Ramos (cell line): ENCODE measurements around the gene ZKSCAN3.
"Not testable (repeated sequence)": the region's sequence is repeated elsewhere in the genome, so short reads cannot be mapped to it uniquely, and the experiment has no call there.

Experiments
- in situ Hi-C: fragments of 300-500 bp; cut with MboI; formaldehyde crosslinking; loops from one replicate; pipeline ENCODE4 v1.14.3; 2022; ENCODE audit warnings: low sequenced_read_pairs; ENCODE audit not compliant: unreplicated experiment

The ZKSCAN3 gene

DNA sequence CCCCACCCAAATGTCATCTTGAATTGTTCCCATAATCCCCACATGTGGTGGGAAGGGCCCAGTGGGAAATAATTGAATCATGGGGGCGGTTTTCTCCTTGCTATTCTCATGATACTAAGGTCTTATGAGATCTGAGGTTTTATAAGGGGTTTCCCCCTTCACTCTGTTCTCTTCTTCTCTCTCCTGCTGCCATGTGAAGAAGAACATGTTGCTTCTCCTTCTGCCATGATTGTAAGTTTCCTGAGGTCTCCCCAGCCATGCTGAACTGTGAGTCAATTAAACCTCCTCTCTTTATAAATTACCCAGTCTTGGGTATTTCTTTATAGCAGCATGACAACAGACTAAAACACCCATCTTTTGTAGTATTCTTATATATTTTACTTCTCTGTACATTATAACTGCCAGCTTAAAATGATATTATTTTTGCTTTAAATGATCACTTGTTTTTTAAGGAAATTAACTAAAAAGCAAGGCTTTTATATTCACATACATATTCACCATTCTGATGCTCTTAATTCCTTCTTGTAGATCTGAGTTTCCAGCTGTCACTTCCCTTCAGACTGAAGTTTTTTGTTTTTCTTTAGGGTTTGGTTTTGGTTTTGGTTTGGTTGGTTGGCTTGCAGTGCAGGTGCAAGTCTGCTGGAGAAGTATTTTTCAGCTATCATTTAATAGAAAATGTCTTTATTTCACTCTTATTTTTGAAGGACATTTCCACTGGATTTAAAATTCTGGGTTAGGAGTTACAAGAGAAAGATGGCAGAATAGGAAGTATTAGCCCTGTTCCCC lies 9.2 kb upstream of the ZKSCAN3 start:
- in situ Hi-C loops, result no loop called here

DNA sequence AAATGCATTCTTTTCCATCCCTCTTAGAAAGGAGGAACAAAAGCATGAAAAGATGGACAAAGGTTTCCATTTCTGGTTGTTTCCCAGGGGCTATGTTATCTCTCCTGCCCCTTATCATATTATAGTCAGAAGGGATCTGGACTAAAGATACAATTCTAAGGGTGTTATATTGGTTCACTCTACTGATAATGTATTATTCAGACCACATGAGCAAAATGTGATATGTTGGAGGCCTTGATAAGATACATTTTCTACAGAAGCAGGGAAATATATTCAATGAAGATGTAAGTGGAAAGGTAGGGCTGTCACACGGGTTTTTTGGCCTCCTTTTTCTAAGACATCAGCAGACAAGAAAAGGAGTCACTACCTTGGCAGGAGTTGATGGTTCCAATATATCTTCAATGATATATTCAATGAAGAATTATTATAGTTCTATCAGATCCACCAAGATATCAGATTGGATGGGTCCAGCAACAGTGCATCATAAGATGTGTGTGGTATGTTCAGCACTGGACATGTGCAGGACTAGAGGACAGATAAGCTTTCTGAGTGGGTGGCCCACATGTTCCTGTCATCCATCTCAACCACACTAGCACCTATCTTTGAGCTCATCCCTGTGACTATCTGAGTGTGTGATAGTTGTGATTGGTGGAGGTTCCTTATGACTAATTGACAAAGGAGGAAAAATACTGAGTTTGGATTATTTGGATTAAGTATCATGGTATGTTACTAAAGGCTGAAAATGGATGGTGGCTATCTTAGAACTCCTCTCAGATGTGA lies 5.7 kb upstream of the ZKSCAN3 start:
- in situ Hi-C loops, result no loop called here

DNA sequence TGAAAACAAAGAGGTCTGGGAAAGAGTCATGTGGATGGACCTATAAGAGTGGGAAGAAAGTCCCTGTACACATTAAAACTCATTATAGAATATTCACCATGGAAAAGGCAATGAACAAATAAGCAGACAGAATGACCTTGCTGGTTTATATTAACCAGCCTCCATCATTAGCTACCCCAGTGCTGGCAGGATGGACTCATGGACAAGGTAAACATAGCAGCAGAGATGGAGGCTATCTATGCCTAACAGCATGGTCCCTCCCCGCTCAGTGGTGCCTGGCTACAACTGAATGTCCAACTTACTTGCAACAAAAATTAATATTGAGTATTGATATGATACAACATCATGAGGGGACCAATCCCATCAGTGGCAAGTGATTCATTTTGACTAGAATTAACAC lies 4.5 kb upstream of the ZKSCAN3 start:
- in situ Hi-C loops, result no loop called here

DNA sequence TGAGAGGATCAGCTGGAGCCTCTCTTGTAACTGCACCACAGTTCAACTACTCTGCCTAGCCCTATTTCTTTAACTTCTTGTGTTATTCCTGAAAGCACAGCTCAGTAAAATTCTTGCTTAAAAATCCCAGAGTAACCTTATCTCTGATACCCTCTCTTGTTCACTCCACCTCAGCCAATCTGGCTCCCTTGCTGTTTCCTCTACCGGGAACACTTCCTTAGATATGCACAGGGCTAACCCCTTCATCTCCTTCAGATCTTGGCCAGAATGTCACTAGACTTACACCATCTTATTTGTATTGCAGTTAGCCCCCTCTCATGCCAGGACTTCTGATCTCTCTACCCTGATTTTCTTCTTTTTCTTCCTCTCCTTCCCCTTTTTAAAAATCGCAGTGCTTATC lies 2.6 kb upstream of the ZKSCAN3 start:
- in situ Hi-C loops, result no loop called here

DNA sequence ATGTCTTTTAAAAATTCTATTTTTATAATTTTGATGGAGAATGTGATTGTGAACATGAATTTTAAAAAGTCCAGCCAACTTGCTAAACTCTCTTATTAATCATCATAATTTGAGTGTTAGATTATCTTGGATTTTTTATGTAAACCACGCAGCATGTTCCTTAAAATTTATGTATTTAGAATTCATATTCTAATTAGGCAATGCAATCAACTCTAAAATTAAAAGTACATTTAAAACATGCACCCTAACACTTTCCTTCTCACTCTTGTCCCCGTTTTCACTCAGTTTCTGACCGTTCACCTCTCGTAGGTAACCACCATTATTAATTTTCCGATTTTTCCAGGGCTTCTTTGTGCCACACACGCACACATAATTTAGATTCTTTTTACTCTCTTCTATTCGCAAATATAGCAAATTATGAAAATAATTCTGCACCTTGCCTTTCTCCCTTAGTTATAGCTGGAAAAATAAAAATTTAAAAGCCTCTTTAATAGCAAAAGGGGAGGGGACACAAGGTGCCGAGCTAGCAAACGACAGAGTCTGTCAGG lies 329 bp upstream of the ZKSCAN3 start:
- in situ Hi-C loops, result no loop called here

DNA sequence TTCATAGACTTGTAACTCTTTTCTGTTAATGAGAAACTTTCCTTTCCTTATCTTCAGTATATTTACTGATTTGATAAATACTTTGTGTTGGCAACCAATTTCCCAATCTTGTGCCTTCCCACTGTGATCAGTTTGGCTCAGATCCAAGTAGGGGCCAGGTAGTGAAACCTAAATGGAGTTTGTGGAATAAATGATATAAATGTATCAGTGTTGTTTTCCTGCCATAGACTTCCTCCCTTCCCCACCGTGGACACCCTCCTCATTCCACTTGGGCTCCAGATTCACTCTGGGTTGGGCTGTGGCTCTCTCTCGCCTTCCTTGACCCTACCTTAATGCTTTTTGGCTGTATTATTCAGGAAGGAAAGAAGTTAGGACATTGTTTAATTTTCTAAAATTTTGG lies 1.3 kb downstream of the ZKSCAN3 start:
- in situ Hi-C loops, result no loop called here

DNA sequence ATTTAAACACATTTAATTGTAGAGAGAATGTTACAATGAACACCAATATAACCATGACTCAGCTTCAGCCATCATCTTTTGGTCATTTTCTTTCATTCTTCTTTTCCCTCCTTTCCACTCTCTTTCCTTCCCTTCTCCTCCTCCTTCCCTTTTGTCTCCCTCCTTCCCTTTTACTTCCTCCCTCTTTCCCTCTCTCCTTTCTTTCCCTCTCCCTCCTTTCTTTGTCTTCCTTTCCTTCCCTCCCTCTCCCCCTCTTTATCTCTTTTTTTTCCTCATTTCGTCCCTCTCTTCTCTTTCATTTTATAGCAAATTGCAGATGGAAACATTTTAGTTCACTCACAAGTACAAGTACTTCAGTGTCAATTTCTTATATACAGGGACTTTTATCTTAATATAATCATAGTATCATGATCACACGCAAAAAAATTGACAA lies 1.8 kb downstream of the ZKSCAN3 start:
- in situ Hi-C loops, result no loop called here

DNA sequence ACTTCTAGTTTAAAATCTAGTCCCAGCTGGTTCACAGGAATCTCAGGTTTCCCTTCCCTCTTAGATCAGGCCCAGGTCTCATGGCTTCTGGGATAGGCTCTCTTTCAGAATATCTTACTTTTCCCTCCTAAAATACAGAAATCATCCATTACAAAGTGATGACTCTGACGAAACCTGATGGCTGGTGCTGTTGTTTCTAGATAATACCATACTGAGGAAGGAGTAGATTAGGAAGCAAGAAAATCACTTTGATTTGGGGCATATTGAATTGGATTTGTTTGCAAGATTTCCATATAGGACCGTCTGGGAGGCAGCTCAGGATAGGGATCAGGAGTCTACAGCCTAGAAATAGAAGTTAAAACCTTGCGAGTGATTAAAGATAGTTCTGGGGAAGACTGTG lies 3.6 kb downstream of the ZKSCAN3 start:
- in situ Hi-C loops, result no loop called here

DNA sequence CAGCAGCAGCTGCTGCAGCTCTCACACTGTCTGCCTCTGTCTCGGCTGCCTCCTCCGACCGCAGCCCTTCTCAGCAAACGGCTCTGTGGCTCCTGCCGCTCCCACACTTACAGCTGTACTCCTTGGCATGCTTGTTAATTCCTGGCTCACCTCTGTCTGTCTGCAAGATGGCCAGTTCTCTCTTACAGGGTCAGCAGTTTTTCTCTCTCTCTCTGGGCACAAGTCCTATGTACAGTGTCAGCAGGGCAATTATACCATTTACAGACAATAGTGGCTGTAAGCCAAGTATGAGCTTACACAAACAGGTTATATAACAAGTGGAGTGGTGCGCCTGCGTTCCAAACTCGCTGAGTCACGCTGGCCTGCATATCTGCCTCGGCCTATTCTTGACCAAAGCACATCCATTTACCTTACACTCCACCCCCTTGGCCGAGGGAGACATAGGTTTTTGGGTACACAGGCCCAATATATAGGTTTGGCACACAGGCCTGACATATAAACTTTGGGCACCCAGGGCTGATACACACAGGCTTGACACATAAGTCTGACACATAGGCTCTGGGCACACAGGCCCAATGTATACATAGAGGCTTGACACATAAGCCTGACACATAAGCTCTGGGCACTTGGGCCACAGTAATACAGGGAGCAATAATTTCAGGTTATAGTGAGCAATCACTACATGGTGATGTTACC lies 4.4 kb downstream of the ZKSCAN3 start:
- in situ Hi-C loops, result no loop called here

DNA sequence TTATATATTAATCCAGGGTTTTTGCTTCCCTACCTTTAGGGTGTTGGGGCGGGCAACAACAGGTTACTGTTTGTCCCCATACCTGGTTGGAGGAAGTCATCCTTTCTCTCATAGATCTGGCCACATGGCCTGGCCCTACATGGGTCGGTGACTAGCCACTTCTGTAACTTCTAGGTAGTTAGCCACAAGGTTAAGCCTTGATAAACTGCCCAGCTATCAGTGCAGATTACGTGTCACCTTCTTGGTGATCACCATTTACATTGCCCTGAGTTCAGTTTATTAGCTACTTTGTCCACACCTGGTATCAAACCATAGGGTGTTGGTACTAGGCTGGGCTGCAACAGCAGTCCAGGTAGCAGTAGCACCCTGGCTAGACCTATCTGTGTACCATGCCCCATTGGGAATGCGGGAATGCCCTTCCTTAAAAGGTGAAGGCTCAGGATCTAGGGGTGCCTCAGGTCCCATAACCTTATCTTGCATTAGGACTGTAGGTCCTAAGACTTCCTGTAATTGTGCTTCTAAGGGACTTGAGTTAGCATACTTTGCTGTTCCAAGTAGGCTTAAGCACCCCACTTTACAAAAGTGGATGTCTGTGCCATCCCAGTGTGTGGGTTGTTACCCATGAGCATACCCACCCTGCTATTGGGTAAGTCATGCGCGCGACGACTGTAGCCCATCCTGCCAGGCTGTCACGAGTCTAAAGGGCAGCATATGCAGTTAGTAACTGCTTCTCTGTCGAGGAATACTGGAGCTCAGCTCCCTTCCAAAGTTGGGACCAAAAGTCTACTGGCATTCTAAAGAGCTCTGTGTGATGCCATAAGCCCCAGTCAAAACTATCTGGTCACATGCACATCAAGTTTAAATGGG lies 5.2 kb downstream of the ZKSCAN3 start:
- in situ Hi-C loops, result loop anchor here (5.0 kb wide), 1 partner anchor 42 kb away; the partner anchor contains the start of gene ZSCAN12

DNA sequence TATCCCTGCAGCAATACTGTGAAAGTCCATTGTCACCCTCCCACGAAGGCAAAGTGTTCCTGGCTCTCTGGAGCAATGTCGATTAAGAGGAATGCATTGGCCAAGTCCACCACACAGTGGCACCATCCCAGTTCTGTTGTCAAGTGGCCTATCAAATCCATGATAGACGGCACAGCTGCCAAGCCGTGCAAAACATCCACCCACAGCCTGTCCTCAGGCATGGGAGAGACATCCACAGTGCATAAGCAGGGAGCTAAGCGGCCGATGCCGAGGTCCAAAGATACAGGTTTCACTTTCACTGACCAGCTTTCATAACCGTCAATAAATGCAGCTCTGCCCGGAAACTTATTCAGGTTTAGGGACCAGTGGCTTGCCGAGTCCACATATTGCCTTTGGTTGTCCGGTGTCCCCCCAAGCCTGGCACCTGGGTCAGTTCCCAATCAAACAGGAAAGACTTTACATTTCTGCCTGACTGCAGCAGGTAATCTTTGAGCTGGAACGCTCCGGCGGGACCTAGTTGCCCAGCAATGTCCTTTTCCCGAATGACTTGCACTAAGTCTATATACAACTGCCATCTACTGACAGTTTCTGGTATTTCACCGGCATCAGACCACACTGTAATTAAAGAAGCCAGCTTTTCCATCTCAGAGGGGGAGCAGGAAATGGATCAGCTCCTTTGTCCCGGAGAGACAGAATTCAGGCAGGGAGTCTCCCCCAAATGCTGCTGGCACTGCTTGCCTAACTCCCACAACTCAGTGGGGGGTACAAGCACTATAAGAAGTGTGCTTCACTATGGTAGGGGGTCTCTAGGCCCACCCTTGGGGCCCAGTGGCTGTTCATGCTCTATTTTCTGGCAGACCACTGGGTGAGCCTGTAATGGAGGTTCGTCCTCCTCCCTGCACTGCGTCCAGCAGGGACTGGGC lies 6.3 kb downstream of the ZKSCAN3 start:
- in situ Hi-C loops, result loop anchor here (5.0 kb wide), 1 partner anchor 41 kb away; the partner anchor contains the start of gene ZSCAN12

DNA sequence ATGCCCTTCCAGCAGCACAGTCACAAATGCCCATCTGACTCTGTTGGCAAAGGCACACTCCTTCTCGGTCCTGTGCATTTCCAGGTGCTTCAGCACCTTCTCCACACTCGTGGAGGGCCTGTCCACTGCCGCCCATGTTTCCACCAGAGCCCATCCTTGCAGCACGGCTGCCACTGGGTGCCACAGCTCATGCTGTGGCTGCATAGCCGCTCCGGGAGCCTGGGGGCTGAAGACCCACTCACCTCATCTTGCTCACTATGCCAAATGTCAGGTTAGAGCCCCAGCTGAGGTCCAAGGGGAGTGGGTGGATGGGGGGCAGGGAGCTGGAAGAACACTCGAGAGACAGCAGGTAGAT lies 6.9 kb downstream of the ZKSCAN3 start:
- in situ Hi-C loops, result loop anchor here (5.0 kb wide), 1 partner anchor 41 kb away; the partner anchor contains the start of gene ZSCAN12

DNA sequence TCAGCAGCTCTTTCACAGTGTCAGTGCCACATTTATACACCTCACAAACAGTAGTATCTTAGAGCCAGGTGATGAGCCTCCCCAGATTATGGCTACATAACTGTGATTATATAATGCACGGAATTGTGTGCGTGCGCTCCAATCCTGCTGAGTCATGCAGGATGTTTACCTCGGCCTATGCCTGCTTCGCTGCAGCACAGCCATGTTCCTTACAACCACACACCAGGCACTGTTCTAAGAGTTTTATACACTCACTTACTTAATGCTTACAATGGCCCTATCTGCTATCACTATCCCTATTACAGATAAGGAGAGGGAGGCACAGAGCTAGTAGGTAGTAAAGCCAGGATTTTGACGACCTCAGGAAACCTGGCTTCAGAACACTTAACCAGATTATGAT lies 7.3 kb downstream of the ZKSCAN3 start:
- in situ Hi-C loops, result loop anchor here (5.0 kb wide), 1 partner anchor 40 kb away; the partner anchor contains the start of gene ZSCAN12

DNA sequence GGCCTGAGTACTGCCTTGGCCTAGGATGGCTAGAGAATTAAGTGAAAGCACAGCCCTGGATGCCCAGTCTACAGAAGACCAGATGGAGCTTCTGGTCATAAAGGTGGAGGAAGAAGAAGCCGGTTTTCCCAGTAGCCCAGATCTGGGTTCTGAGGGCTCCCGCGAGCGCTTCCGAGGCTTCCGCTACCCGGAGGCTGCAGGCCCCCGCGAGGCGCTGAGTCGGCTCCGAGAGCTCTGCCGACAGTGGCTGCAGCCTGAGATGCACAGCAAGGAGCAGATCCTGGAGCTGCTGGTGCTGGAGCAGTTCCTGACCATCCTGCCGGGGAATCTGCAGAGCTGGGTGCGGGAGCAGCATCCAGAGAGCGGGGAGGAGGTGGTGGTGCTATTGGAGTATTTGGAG lies 9.8 kb downstream of the ZKSCAN3 start:
- in situ Hi-C loops, result loop anchor here (5.0 kb wide), 1 partner anchor 38 kb away; the partner anchor contains the start of gene ZSCAN12

DNA sequence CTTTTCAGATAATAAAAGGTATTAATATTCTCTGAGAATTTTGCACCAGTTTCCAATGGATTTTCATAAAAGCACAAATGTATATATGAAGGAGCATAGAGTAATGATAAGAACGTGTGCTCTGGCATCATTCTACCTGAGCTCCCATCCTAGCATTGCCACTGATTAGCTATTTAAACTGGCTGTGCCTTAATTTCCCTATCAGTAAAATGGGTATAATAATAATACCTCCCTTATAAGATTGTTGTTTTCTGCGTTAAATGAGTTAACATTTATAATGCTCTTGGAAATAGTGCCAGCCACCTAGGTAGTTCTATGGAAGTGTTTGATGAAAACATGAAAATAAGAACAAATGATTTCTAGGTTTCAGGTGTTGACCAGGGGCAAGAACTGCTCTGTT lies 11.2 kb downstream of the ZKSCAN3 start:
- in situ Hi-C loops, result no loop called here

DNA sequence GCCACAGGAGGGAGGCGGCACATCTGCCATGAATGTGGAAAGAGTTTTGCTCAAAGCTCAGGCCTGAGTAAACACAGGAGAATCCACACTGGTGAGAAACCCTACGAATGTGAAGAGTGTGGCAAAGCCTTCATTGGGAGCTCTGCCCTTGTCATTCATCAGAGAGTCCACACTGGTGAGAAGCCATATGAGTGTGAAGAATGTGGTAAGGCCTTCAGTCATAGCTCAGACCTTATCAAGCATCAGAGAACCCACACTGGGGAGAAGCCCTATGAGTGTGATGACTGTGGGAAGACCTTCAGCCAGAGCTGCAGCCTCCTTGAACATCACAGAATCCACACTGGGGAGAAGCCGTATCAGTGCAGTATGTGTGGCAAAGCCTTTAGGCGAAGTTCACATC lies 15.8 kb downstream of the ZKSCAN3 start:
- in situ Hi-C loops, result not testable (repeated sequence)

DNA sequence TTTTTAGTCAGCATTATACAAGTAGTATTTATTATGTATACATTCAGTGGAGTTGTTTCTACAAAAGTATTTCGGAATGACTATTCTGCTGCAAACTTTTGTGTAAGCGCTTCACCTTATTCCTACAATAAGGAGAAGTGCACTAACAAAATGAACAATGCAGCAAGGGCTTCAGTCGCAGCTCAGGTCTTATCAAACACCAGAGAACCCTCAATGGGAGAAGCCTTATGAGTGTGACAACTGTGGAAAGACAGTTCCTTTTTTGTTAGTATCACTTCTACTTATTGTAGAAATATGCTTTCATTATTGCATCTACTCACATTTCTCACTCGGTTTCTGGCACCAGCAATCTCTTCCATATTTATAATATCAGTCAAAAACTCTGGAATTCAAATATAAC lies 18.8 kb downstream of the ZKSCAN3 start:
- in situ Hi-C loops, result no loop called here

DNA sequence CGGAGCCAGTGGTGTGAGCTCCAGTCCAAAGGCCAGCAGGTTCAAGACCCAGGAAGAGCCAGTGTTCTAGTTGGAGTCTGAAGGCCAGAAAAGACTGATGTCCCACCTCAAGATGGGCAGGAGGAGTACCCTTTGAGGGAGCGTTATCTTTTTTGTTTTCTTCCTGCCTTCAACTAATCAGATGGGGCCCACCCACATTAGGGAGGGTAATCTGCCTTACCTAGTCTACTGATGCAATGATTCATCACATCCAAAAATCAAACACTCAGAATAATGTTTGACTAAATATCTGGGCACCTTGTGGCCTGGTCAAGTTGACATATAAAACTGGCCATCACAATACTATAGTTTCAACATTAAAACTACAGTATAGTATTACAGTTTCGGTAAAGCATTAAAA lies 19.7 kb downstream of the ZKSCAN3 start:
- in situ Hi-C loops, result no loop called here

DNA sequence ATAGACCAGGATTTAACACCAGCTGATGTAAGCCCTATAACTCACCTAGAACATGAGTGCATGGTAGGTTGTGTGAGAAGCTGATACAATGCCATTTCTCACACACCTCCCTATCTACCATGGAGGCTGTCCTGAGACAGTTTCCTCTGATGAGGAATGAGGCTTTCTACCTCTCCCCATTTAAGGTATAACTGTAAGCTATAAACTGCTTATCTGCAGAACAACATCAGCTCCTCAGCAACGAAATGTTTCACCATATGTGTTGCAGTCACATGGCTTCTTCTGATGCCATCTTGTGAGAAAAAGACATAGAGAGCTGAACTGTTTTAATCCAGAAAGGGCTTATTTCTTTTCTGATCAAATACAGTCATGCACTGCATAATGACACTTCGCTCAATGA lies 20.7 kb downstream of the ZKSCAN3 start:
- in situ Hi-C loops, result no loop called here
